ENCODE measurements around the gene NPIPA2.
"Not testable (repeated sequence)": the region's sequence is repeated elsewhere in the genome, so short reads cannot be mapped to it uniquely, and the experiment has no call there.

Gene NPIPA2

DNA sequence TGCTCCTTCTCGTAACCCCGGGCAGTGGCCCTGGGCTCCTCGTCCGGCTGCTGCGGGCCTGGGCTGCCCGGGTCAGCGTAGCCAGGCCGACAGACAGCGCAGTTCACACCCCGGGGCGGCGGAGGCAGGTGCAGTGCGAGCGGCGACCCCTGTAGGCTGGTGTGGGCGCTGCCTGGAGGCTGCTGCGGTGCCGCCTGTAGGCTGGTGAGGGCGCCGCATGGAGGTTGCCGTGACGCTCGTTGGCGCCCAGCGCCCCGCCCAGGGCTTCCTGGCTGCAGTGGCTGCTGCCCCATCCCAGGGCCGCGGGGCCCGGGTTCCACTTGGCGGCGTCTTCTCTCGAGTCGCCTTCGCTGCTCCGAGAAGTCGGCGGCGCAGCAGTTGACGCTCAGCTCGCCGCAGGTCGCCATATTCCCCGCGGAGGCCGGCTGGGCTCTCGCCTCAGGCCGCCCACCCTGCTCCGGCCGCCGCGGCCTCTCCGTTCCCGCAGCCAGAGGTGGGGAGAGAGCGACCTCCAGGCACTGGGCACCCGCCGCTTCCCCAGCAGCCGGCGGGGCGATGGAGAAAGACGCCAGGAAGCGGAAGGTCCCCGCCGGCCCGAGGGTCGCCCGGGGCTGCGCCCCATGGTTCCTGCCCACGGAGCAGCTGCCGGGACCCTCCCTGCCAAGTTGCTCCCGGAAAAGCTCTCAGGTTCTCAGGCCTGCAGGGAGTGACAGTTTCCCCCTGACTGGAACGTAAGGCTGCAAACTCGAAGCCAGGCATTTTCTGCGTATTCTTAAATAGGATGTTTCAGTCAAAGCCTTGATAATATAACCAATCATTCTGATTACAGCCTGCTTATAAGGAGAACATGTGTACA lies at the start of gene NPIPA2:
TSS of gene NPIPA2 (plus strand) at position 261 of the 856 bp plus-strand sequence. CDS start 5,533 bp downstream, outside the sequence.
- not testable (repeated sequence) for DNase-seq

DNA sequence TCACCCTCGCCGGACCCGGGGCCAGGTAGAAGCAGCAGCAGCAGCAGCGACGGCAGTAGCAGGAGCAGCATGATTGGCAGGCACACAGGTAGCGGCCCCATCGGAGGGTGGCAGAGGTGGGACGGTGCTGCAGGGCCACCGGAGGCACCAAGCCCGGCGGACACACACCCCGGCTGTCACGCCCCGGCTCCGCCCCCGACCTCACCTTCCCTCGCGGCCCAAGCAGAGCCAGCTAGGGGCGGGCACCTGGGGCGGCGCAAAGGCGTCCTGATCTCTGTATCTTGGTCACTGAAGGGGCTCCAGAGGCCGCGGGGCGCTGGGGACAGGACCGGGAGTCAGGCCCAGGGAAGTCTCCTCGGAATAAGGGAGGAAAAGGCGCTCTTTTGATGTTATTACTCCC lies 48.2 kb upstream of the NPIPA2 start, which contains the start of gene PLA2G10:
TSS of gene PLA2G10 (minus strand) at position 180 of the 400 bp plus-strand sequence. CDS start at position 101, 79 bp downstream.
- DNase-seq: not testable (repeated sequence)

DNA sequence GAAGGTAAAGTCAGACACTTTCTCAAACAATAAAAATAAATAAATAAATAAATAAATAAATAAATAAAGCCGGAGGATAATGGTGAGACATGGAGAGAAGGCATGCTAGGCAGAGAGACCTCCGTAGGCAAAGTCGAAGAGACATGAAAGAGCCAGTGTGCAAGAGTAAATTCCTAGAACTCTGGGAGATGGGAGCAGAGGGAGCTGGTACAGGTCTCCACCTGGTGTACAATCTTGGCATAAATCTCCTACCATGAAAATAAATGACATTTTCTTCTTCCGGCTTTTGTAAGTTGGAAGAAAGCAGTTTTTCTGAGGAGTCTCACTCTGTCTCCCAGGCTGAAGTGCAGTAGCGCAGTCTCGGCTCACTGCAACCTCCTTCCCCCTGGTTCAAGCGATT lies 40.5 kb upstream of the NPIPA2 start:
- DNase-seq: not testable (repeated sequence)

DNA sequence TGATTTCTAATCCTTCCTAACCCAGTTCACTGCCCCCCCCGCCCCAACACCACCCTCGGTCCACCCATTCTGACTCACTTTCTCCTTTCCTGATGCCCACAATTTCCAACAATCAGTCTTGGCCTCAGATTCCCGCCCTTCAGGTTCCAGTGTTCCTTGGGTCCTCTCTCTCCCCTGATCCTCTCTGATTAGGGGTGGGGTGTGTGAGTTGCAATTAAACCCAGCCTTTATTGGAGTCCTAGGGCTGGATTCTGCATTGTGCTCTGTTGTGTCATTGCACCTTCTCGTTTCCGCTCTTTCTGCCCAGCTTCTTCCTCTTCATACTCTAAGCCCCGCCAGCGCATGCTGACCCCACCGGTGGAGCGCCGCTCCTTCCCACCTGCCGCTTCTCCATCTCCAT lies 39.7 kb upstream of the NPIPA2 start:
- not testable (repeated sequence) for DNase-seq

DNA sequence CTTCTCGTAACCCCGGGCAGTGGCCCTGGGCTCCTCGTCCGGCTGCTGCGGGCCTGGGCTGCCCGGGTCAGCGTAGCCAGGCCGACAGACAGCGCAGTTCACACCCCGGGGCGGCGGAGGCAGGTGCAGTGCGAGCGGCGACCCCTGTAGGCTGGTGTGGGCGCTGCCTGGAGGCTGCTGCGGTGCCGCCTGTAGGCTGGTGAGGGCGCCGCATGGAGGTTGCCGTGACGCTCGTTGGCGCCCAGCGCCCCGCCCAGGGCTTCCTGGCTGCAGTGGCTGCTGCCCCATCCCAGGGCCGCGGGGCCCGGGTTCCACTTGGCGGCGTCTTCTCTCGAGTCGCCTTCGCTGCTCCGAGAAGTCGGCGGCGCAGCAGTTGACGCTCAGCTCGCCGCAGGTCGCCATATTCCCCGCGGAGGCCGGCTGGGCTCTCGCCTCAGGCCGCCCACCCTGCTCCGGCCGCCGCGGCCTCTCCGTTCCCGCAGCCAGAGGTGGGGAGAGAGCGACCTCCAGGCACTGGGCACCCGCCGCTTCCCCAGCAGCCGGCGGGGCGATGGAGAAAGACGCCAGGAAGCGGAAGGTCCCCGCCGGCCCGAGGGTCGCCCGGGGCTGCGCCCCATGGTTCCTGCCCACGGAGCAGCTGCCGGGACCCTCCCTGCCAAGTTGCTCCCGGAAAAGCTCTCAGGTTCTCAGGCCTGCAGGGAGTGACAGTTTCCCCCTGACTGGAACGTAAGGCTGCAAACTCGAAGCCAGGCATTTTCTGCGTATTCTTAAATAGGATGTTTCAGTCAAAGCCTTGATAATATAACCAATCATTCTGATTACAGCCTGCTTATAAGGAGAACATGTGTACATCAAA lies 38.9 kb upstream of the NPIPA2 start, which contains the start of gene NPIPA3:
TSS of gene NPIPA3 (plus strand) at position 256 of the 856 bp plus-strand sequence. CDS start 5,533 bp downstream, outside the sequence.
- not testable (repeated sequence) for DNase-seq

DNA sequence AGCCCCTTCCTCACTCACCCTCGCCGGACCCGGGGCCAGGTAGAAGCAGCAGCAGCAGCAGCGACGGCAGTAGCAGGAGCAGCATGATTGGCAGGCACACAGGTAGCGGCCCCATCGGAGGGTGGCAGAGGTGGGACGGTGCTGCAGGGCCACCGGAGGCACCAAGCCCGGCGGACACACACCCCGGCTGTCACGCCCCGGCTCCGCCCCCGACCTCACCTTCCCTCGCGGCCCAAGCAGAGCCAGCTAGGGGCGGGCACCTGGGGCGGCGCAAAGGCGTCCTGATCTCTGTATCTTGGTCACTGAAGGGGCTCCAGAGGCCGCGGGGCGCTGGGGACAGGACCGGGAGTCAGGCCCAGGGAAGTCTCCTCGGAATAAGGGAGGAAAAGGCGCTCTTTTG lies 9.1 kb upstream of the NPIPA2 start:
- not testable (repeated sequence) for DNase-seq

DNA sequence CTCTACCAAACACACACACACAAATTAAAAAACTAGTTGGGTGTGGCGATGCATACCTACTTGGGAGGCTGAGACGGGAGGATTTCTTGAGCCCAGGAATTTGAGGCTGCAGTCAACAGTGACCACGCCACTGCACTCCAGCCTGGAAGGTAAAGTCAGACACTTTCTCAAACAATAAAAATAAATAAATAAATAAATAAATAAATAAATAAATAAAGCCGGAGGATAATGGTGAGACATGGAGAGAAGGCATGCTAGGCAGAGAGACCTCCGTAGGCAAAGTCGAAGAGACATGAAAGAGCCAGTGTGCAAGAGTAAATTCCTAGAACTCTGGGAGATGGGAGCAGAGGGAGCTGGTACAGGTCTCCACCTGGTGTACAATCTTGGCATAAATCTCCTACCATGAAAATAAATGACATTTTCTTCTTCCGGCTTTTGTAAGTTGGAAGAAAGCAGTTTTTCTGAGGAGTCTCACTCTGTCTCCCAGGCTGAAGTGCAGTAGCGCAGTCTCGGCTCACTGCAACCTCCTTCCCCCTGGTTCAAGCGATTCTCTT lies 1.4 kb upstream of the NPIPA2 start:
- DNase-seq: not testable (repeated sequence)

DNA sequence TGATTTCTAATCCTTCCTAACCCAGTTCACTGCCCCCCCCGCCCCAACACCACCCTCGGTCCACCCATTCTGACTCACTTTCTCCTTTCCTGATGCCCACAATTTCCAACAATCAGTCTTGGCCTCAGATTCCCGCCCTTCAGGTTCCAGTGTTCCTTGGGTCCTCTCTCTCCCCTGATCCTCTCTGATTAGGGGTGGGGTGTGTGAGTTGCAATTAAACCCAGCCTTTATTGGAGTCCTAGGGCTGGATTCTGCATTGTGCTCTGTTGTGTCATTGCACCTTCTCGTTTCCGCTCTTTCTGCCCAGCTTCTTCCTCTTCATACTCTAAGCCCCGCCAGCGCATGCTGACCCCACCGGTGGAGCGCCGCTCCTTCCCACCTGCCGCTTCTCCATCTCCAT lies 539 bp upstream of the NPIPA2 start:
- DNase-seq: not testable (repeated sequence)

DNA sequence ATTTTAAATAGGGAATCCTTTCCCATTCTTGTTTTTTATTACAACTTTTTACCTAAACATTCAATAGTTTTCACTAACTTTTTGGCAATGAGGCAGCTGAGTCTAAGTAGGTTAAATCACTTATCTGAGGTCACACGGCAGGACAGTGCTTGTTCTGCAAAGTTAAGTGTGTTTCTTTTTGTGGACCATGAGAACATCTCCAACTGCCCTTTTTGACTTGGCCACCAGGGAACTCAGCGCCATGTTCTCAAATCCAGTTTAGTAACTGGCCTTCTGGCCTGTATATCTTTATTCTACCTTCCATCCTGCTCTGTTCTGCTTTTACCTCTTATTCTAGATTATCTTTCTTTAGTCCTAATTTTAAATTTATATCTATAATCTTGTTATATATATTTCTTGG lies 31.3 kb downstream of the NPIPA2 start:
- not testable (repeated sequence) for DNase-seq

DNA sequence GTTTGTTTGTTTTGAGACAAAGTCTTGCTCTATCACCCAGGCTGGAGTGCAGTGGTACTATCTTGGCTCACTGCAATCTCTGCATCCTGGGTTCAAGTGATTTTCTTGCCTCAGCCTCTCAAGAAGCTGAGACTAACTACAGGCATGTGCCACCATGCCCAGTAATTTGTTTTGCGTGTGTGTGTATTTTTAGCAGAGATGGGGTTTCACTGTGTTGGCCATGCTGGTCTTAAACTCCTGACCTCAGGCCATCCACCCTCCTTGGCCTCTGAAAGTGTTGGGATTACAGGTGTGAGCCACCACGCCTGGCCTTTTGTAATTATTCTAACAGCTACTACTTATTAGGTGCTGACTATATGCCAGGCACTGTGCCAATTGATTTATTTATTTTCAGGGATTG lies 33.3 kb downstream of the NPIPA2 start:
- not testable (repeated sequence) for DNase-seq

DNA sequence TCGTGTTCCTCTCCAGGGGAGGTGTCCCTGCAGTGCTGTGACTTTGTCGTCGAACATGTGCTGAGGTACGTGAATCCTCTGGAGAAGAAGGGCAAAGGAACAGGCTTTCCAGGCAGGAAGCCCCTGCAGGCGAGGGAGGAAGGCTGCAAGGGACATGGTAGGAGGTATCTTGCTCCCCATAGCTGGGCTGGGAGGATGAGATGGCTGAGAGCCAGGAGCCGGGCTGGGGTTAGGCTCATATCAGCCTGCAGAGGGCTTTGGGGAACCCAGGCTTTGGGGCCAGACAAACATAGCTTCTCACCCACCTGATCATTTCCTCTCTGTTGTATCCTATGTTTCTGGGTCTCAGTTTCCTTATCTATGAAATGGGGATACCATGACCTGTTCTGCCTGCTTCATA lies 34.4 kb downstream of the NPIPA2 start:
- not testable (repeated sequence) for DNase-seq

DNA sequence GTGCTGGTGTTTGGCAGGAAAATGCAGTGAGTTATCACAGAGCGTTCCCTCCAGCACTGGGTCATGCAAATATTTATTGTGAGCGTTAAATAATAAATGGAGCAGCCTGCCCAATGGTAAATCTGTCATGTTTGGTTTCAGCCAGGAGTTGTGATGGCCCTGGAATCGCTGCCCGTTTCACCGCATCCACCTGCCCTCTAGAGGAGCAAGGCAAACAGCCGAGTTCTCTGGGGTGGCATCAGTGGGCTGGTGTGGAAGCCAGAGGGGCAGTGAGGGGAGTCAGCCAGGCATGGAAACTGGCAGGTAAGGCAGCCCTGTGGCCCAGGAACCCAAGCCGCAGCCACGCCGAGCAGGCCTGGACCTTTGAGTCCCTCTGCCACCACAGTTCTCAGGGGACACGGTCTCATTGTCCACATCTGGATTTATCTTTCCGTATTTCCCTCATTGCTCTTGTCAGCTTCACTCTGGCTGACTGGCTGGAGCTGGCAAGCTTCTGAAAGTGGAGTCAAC lies 37.1 kb downstream of the NPIPA2 start:
- not testable (repeated sequence) for DNase-seq

DNA sequence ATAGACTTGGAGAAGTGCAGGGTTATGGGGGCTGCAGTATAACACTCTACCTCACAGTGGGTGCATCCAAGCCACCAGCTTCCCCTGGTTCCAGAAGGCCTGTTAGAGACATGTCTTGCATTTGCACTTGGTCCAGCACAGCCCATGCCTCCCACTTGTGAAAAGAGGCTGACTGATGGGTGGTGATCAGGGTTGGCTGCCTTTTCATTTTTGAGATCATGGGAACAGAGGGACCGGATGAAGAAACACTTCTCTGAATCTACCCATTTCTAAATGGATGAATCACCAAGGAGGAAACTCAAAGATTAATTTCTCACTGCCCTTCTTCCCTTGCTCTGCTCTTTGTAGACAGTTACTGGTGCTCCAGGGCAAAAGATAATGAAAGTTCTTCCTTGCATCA lies 43.8 kb downstream of the NPIPA2 start:
- not testable (repeated sequence) for DNase-seq

DNA sequence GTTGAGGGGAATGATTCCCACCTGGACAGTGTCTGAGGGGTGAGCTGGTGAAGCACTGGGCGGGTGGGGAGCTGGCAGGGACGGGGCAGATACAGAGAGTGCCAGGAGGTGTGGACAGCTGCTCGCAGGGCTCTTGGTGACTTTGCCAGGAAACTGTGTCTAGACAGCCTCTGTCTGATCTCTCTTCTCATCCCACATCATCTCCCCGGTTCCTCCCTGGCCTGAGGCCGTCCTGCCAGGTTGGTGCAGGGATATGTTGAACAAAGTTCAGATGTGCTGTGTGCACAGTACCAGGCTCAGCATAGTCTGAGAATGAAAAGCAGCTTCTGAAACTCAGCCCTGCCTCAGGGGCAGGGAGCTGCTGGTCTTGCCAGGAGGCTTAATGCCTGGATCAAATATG lies 47.2 kb downstream of the NPIPA2 start:
- not testable (repeated sequence) for DNase-seq

DNA sequence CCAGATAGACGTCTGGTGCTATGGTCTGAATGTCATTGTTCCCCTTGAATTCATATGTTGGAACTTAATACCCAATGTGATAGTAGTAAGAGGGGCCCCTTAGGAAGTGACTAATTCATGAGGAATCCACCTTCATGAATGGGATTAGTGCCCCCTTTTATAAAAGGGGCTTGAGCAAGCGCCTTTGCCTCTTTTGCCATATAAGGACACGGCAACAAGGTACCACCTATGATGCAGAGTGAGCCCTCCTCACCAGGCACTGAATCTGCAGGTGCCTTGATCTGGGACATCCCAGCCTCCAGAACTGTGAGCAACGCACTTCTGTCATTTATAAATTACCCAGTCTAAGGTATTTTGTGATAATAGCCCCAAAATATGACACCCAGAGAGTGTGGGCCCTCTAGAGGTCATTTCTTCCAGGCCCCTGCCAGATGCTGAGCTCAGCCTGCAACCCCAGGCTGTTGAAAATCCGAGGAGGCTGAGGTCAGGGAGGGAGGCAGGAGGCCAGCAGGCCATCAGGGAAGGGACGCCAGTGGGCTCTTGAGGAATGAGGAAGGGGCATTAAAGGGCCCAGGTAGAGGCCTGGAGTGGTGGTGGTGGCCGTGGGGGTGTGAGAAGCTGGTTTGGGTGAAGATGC lies 48.1 kb downstream of the NPIPA2 start:
- DNase-seq: not testable (repeated sequence)

DNA sequence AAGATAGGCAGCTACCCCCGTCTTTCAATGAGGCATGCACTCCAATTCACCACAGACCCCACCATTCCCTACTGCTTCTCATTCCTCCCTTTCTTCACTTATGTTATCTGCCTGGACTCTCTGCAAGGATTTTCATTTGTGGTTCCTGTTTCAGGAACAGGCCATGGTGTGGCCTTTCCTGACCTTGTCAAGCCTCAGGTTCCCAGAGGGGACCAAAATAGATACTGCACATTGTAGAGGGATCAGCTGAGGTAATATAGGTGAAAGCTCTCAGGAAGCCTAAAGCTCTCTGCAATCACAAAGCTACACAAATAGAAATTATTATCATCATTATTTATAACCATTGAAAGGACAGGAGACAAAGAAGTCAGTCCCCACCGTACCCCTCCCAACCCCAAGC lies 50.6 kb downstream of the NPIPA2 start:
- not testable (repeated sequence) for DNase-seq

DNA sequence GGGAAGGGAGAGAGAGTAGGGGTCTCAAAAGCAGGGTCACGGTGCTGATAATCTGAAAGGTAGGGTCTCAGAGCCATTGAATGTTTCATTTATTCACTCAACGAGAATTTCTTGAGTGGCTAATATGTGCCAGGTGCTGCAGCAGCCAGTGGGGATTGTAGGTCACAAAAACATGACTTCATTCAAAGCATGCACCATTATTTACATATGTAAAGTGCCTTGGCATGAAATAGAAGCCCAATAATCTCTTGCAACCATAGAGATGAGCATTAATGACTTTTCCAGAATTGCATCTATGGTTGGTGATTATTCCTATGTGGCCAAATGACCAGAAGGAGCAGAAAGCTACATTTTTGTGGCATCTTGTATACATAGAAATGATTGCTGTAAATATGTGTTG lies 55.2 kb downstream of the NPIPA2 start:
- not testable (repeated sequence) for DNase-seq

DNA sequence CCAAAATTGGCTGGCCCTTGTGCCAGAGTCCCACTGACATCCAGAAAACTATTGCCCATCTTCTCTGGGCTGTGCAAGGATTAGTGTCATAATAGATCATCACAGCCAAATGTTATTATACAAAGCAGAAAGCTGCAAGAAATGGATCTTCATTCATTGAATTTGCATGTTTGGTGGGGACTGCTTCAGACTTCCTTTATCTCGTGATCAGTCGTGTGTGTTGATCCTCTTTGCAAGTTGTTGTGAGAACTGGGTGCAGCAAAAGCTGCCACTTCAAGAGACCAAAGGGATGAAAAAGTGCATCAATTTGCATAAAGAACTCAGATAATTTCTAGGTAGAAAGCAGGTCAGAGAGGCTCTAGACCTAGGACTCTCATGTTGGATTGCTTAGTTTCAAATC lies 61.2 kb downstream of the NPIPA2 start:
- not testable (repeated sequence) for DNase-seq

DNA sequence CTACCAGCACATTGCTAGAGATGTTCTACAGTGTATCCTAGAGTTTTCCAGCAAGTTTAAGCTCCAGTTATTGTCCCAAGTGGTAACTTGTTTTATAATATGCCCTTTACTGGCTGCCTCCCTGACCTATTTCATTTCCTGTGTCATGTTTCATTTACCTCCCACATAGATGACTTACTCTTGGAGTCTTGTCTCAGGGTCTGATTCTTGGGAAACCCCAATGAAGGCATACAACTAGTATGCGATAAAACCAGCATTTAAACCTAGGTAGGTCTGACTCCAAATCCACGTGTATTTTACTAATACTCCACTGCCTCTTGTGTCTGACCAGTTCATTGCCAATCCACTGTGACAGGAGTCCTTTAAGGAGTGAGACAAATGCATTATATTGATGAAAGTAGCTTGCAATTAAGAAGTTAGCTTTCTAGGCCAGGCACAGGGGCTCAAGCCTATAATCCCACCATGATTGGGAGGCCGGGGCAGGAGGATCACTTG lies 64.9 kb downstream of the NPIPA2 start:
- not testable (repeated sequence) for DNase-seq

DNA sequence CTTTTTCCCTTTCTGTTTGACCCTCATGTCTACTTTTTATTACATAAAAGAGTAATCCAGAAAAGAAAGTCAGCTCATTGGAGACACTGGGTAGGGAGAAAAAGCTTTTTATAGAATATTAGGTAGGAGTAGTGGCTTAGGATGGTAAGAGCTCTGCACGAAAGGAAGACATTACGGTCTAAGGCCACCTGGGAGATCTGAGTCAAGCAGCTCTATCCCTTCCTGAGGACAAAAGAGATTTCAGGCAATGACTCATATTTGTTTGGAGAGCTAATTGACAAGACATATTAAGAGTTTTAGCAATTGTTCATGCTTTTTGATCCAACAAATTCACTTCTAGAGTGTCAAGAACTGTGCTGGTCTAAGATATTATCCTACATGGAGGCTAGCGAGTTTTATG lies 71.6 kb downstream of the NPIPA2 start:
- not testable (repeated sequence) for DNase-seq
